Measurements from ENCODE around the gene HEXB.

The HEXB gene

GRCh38 chr5:74761241-74761640 lies 76.2 kb downstream of the HEXB start:
- no peak for DNase-seq

DNA sequence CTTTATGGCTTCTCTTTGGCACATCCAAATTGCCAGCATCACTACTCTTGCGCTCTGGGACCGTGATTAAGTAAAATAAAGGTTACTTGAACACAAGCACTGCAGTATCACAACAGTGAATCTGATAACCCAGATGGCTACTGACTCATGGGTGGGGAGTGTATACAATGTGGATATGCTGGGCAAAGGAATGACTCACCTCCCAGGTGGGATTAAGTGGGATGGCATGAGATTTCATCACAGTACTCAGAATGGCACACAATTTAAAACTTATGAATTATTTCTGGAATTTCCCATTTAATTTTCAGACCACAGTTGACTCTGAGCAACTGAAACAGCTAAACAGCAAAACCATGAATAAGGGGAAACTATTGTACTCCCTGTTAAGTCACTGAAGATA lies 77.6 kb downstream of the HEXB start:
- no peak for DNase-seq

DNA sequence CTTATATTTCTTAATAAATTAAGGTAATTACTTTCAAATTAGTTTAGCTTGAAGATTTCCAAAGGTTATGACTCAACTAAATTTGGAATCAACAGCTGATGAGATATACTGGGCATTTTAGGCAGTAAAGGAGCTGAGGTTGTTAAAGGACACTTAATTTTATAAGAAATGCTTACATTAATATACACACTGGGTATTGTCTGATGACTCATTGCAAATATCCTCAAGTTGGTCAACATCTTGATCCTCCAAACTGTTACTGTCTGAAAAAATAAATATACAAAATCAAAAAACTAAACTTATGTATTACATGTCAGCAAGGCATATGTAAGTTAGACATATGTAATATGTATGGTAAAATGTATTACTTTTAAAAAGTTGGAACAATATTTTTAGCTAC lies 78.5 kb downstream of the HEXB start:
- no peak for DNase-seq

GRCh38 chr5:74765201-74765600 lies 80.2 kb downstream of the HEXB start:
- no peak for DNase-seq

- no peak for DNase-seq
Observed at GRCh38 chr5:74765929-74766328, 80.9 kb downstream of the HEXB start.

- peak; percentile 76 for DNase-seq
Observed at GRCh38 chr5:74766418-74766848, 81.4 kb downstream of the HEXB start.

GRCh38 chr5:74766849-74767578 lies 82.0 kb downstream of the HEXB start, which contains the start of the genes GFM2 and NSA2:
GFM2 (minus strand) TSS chr5:74767117; CDS start chr5:74763742, 3,375 bp downstream.
NSA2 (plus strand) TSS chr5:74767249; CDS start chr5:74767361, 112 bp downstream.
- DNase-seq, result peak; percentile 96

- peak; percentile 66 for DNase-seq
Observed at GRCh38 chr5:74767579-74767913, 82.5 kb downstream of the HEXB start.
